ENCODE data around the gene ARHGAP44. TPM values are rescaled to one million over a fixed set of nuclear protein-coding genes. Genes with fewer than 3 reads are reported as not detected.

Gene ARHGAP44
- total and polyA plus RNA-seq, 4 donors: 0.14 to 1.3 (median 0.42) TPM

DNA sequence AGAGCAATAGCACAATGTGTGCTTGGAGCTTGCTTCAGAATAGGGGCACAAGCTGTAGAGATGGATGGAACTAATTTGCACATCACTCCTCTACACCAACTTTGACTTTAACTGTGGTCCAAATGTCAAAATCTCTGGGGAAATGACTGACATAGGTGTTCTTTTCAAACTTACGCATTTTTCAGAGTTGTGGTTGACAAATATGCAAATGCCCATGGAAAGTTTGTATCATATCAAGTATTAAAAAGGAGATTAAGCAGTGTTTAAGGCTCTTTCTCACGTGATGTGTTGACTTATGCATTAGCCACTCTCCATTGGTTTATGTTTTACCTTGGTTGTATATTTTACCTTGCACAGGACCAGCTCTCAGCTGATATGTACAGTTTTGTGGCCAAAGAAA, 151.4 kb downstream of the ARHGAP44 start:
- WGBS: 87% methylated on average over 2 of the region's 2 CpGs

DNA sequence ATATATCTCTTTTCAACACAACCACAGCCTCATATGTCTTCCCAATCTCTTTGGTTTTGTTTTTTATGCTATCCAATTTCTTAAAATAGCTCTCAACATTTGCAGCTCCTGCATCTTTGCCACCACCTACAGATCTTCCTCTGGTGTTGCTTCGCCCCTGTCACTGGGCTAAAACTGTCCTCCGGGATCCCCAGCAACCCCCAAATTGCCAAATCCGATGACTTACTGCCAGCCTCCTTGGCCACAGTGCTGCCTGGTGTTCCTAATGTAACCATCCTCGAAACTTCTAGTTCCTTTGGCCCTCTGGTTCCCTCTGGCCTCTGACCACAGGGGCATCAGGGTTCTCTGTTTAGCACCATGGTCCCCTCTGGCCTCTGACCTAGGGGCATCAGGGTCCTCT, 157.7 kb downstream of the ARHGAP44 start:
- Histone ChIP-seq H3K4me1 (ENCODE audit: control insufficient read depth in 4 of 4, insufficient read depth in 4 of 4, low read length in 3 of 4) (no peaks in the 10 kb centered on the region), H3K9me3 (ENCODE audit: control insufficient read depth in 4 of 4, low read length in 3 of 4) (no peaks in the 10 kb centered on the region), H3K36me3 (ENCODE audit: control insufficient read depth in 4 of 4, insufficient read depth in 3 of 4, low read depth in 1 of 4, low read length in 3 of 4) (no peaks in the 10 kb centered on the region), H3K27me3 (ENCODE audit: control insufficient read depth in 4 of 4, insufficient read depth in 4 of 4, low read length in 3 of 4) (no peaks in the 10 kb centered on the region), H3K27ac (ENCODE audit: low read depth in 1 of 2, low read length in 2 of 2) (no peak overlapping the region), H3K9ac (ENCODE audit: low read depth in 1 of 2, low read length in 2 of 2) (no peak overlapping the region), H3K4me3 (ENCODE audit: low read depth in 1 of 3, low read length in 3 of 3) (no peak overlapping the region)
- TF ChIP-seq TAF1 (conservative IDR thresholded peaks at IDR 0.05) (no peak), HNF4G (IDR thresholded peaks at IDR 0.05) (no peak), EGR1 (IDR thresholded peaks at IDR 0.05; ENCODE audit: low read depth in 2 of 2) (no peak), RXRA (IDR thresholded peaks at IDR 0.05) (no peak), GABPA (IDR thresholded peaks at IDR 0.05 in 1 of 2, conservative IDR thresholded peaks at IDR 0.05 in 1 of 2) (no peak)
- TF ChIP-seq, protein P1, sequence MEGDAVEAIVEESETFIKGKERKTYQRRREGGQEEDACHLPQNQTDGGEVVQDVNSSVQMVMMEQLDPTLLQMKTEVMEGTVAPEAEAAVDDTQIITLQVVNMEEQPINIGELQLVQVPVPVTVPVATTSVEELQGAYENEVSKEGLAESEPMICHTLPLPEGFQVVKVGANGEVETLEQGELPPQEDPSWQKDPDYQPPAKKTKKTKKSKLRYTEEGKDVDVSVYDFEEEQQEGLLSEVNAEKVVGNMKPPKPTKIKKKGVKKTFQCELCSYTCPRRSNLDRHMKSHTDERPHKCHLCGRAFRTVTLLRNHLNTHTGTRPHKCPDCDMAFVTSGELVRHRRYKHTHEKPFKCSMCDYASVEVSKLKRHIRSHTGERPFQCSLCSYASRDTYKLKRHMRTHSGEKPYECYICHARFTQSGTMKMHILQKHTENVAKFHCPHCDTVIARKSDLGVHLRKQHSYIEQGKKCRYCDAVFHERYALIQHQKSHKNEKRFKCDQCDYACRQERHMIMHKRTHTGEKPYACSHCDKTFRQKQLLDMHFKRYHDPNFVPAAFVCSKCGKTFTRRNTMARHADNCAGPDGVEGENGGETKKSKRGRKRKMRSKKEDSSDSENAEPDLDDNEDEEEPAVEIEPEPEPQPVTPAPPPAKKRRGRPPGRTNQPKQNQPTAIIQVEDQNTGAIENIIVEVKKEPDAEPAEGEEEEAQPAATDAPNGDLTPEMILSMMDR (IDR thresholded peaks at IDR 0.05; ENCODE audit: low read depth, low read length, missing input control): no peak
- TF ChIP-seq, protein P2, sequence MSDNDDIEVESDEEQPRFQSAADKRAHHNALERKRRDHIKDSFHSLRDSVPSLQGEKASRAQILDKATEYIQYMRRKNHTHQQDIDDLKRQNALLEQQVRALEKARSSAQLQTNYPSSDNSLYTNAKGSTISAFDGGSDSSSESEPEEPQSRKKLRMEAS (IDR thresholded peaks at IDR 0.05): no peak
- no peak for DNase-seq (ENCODE audit: low spot score)
- 88% methylated on average over 4 of the region's 4 CpGs for WGBS

More for the DNA sequence above, 151.4 kb downstream of the ARHGAP44 start:
- H3K27me3 ChIP-seq (ENCODE audit: control insufficient read depth in 4 of 4, insufficient read depth in 4 of 4, low read length in 3 of 4): no peaks in the 10 kb centered on the region
- no peak overlapping the region for H3K27ac ChIP-seq (ENCODE audit: low read depth in 1 of 2, low read length in 2 of 2)
- no peak for DNase-seq (ENCODE audit: low spot score)
- no peaks in the 10 kb centered on the region for H3K9me3 ChIP-seq (ENCODE audit: control insufficient read depth in 4 of 4, low read length in 3 of 4)
- H3K36me3 ChIP-seq (ENCODE audit: control insufficient read depth in 4 of 4, insufficient read depth in 3 of 4, low read depth in 1 of 4, low read length in 3 of 4): no peaks in the 10 kb centered on the region
- no peak overlapping the region for H3K4me3 ChIP-seq (ENCODE audit: low read depth in 1 of 3, low read length in 3 of 3)
- TF ChIP-seq YY1 (IDR thresholded peaks at IDR 0.05) (no peak), GABPA (IDR thresholded peaks at IDR 0.05 in 1 of 2, conservative IDR thresholded peaks at IDR 0.05 in 1 of 2) (no peak), SP1 (IDR thresholded peaks at IDR 0.05) (no peak), FOXA2 (IDR thresholded peaks at IDR 0.05) (no peak), TAF1 (conservative IDR thresholded peaks at IDR 0.05) (no peak), HNF4G (IDR thresholded peaks at IDR 0.05) (no peak), NR2F2 (IDR thresholded peaks at IDR 0.05) (no peak), RXRA (IDR thresholded peaks at IDR 0.05) (no peak), EGR1 (IDR thresholded peaks at IDR 0.05; ENCODE audit: low read depth in 2 of 2) (no peak), JUND (IDR thresholded peaks at IDR 0.05) (no peak), HNF4A (conservative IDR thresholded peaks at IDR 0.05) (no peak), RAD21 (IDR thresholded peaks at IDR 0.05) (no peak), FOXA1 (IDR thresholded peaks at IDR 0.05) (no peak)
- TF ChIP-seq, protein P2 (IDR thresholded peaks at IDR 0.05): no peak
- TF ChIP-seq, protein P3, sequence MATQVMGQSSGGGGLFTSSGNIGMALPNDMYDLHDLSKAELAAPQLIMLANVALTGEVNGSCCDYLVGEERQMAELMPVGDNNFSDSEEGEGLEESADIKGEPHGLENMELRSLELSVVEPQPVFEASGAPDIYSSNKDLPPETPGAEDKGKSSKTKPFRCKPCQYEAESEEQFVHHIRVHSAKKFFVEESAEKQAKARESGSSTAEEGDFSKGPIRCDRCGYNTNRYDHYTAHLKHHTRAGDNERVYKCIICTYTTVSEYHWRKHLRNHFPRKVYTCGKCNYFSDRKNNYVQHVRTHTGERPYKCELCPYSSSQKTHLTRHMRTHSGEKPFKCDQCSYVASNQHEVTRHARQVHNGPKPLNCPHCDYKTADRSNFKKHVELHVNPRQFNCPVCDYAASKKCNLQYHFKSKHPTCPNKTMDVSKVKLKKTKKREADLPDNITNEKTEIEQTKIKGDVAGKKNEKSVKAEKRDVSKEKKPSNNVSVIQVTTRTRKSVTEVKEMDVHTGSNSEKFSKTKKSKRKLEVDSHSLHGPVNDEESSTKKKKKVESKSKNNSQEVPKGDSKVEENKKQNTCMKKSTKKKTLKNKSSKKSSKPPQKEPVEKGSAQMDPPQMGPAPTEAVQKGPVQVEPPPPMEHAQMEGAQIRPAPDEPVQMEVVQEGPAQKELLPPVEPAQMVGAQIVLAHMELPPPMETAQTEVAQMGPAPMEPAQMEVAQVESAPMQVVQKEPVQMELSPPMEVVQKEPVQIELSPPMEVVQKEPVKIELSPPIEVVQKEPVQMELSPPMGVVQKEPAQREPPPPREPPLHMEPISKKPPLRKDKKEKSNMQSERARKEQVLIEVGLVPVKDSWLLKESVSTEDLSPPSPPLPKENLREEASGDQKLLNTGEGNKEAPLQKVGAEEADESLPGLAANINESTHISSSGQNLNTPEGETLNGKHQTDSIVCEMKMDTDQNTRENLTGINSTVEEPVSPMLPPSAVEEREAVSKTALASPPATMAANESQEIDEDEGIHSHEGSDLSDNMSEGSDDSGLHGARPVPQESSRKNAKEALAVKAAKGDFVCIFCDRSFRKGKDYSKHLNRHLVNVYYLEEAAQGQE (IDR thresholded peaks at IDR 0.05): no peak
- TF ChIP-seq, protein P1 (IDR thresholded peaks at IDR 0.05; ENCODE audit: low read depth, low read length, missing input control): no peak
- TF ChIP-seq, protein P4, sequence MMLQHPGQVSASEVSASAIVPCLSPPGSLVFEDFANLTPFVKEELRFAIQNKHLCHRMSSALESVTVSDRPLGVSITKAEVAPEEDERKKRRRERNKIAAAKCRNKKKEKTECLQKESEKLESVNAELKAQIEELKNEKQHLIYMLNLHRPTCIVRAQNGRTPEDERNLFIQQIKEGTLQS (IDR thresholded peaks at IDR 0.05): no peak
- TF ChIP-seq, protein P5, sequence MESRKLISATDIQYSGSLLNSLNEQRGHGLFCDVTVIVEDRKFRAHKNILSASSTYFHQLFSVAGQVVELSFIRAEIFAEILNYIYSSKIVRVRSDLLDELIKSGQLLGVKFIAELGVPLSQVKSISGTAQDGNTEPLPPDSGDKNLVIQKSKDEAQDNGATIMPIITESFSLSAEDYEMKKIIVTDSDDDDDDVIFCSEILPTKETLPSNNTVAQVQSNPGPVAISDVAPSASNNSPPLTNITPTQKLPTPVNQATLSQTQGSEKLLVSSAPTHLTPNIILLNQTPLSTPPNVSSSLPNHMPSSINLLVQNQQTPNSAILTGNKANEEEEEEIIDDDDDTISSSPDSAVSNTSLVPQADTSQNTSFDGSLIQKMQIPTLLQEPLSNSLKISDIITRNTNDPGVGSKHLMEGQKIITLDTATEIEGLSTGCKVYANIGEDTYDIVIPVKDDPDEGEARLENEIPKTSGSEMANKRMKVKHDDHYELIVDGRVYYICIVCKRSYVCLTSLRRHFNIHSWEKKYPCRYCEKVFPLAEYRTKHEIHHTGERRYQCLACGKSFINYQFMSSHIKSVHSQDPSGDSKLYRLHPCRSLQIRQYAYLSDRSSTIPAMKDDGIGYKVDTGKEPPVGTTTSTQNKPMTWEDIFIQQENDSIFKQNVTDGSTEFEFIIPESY (IDR thresholded peaks at IDR 0.05): no peak
- H3K4me1 ChIP-seq (ENCODE audit: control insufficient read depth in 4 of 4, insufficient read depth in 4 of 4, low read length in 3 of 4): no peaks in the 10 kb centered on the region
- no peak overlapping the region for H3K9ac ChIP-seq (ENCODE audit: low read depth in 1 of 2, low read length in 2 of 2)
